ENCODE measurements around the gene EPHA2.
"Not testable (repeated sequence)": the region's sequence is repeated elsewhere in the genome, so short reads cannot be mapped to it uniquely, and the experiment has no call there.

EPHA2 gene

GRCh38 chr1:16111771-16112595, 43.9 kb downstream of the EPHA2 start:
- H3K27me3 ChIP-seq (ENCODE audit: control insufficient read depth, insufficient read depth, low read length, poor library complexity, severe bottlenecking), result no peaks in the 10 kb centered on the region
- no peaks in the 10 kb centered on the region for H3K36me3 ChIP-seq (ENCODE audit: control insufficient read depth, insufficient read depth, low read length)
- H3K4me3 ChIP-seq (ENCODE audit: insufficient read depth, low read depth, low read length), result no peak overlapping the region
- H3K27ac ChIP-seq (ENCODE audit: insufficient read depth, low read depth, low read length, poor library complexity, severe bottlenecking), result no peak overlapping the region
- H3K4me1 ChIP-seq (ENCODE audit: control insufficient read depth, insufficient read depth, low read length), result peaks cover 46% of the 10 kb centered on the region
- WGBS, 2 experiments, result 73 to 74% methylated on average over 15 of the region's 15 CpGs
- no peaks in the 10 kb centered on the region for H3K9me3 ChIP-seq (ENCODE audit: control insufficient read depth, low read length)

DNA sequence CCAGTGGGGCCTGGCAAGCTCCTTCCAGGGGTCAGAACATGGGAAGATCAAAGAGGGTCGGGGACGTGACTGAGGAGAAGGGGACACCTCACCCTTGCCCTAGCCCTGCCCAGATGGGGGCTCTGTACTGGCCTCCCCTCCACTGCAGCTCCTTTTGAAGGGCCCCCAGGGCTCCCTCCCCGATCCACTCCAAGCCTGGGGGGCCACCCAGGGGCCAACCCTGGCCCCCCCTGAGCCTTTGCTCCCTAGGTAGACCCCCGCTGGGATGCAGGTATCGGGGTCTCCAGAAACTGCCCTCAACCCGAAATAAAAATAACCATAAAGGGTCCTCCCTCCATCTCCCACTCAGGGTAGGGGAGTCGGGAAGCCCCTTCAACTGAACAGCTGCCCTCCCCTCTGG, 45.0 kb downstream of the EPHA2 start:
- WGBS, 2 experiments, result 93 to 94% methylated on average over 7 of the region's 7 CpGs
- Histone ChIP-seq H3K9me3 (ENCODE audit: control insufficient read depth, low read length) (no peaks in the 10 kb centered on the region), H3K4me1 (ENCODE audit: control insufficient read depth, insufficient read depth, low read length) (peaks cover 36% of the 10 kb centered on the region), H3K4me3 (ENCODE audit: insufficient read depth, low read depth, low read length) (no peak overlapping the region), H3K27ac (ENCODE audit: insufficient read depth, low read depth, low read length, poor library complexity, severe bottlenecking) (no peak overlapping the region), H3K36me3 (ENCODE audit: control insufficient read depth, insufficient read depth, low read length) (no peaks in the 10 kb centered on the region), H3K27me3 (ENCODE audit: control insufficient read depth, insufficient read depth, low read length, poor library complexity, severe bottlenecking) (no peaks in the 10 kb centered on the region)

DNA sequence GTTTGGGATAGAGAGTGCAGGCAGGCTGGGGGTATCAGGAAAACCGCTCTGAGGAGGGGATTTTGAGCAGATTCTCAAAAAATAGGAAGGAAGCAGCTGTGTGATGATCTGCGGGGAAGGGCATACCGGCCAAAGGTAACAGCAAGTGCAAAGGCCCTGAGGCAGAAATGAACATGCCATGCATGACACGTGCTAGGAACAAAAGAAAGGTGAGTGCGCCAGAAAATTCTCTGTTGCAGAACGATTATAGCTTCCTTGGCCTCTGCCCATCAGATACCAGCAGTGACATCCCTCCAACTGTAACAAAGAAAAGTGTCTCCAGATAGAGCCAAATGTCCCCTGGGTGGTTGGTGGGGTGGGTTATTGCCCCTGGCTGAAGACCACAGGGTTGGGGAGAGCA, 45.4 kb downstream of the EPHA2 start:
- WGBS, 2 experiments, result 96 to 97% methylated on average over 6 of the region's 6 CpGs
- no peak overlapping the region for H3K27ac ChIP-seq (ENCODE audit: insufficient read depth, low read depth, low read length, poor library complexity, severe bottlenecking)
- no peaks in the 10 kb centered on the region for H3K9me3 ChIP-seq (ENCODE audit: control insufficient read depth, low read length)
- no peak overlapping the region for H3K4me3 ChIP-seq (ENCODE audit: insufficient read depth, low read depth, low read length)
- no peaks in the 10 kb centered on the region for H3K27me3 ChIP-seq (ENCODE audit: control insufficient read depth, insufficient read depth, low read length, poor library complexity, severe bottlenecking)
- H3K36me3 ChIP-seq (ENCODE audit: control insufficient read depth, insufficient read depth, low read length), result no peaks in the 10 kb centered on the region
- H3K4me1 ChIP-seq (ENCODE audit: control insufficient read depth, insufficient read depth, low read length), result peaks cover 32% of the 10 kb centered on the region

GRCh38 chr1:16109571-16109970, 46.3 kb downstream of the EPHA2 start:
- Histone ChIP-seq H3K27me3 (ENCODE audit: control insufficient read depth, insufficient read depth, low read length, poor library complexity, severe bottlenecking) (no peaks in the 10 kb centered on the region), H3K27ac (ENCODE audit: insufficient read depth, low read depth, low read length, poor library complexity, severe bottlenecking) (no peak overlapping the region), H3K4me3 (ENCODE audit: insufficient read depth, low read depth, low read length) (no peak overlapping the region), H3K4me1 (ENCODE audit: control insufficient read depth, insufficient read depth, low read length) (peaks cover 23% of the 10 kb centered on the region), H3K9me3 (ENCODE audit: control insufficient read depth, low read length) (no peaks in the 10 kb centered on the region), H3K36me3 (ENCODE audit: control insufficient read depth, insufficient read depth, low read length) (no peaks in the 10 kb centered on the region)
- 73 to 100% methylated on average over 1 of the region's 1 CpG for whole genome bisulfite sequencing, 2 experiments

DNA sequence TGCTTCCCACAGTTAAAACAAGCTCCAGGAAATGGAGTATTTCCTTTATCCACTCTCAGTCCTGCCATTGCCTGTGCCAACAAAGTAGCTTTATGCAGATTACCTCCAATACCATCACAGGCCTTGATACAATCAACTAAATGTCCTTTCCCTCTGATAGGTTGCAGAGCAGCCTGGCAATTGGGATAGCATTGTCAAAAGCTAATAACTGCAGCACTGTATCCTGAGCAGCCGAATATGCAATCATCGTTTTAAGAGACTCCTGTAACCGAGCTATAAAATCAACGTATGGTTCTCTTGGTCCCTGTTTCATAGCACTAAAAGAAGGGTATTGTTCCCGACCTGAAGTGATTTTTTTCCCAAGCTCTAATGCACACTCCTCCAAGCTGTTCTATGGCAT, 48.8 kb downstream of the EPHA2 start:
- WGBS, 2 experiments, result 96 to 97% methylated on average over 5 of the region's 5 CpGs

GRCh38 chr1:16101623-16102022, 54.2 kb downstream of the EPHA2 start:
- H3K36me3 ChIP-seq (ENCODE audit: control insufficient read depth, insufficient read depth, low read length), result no peaks in the 10 kb centered on the region
- no peak overlapping the region for H3K4me3 ChIP-seq (ENCODE audit: insufficient read depth, low read depth, low read length)
- no peak overlapping the region for H3K27ac ChIP-seq (ENCODE audit: insufficient read depth, low read depth, low read length, poor library complexity, severe bottlenecking)
- H3K27me3 ChIP-seq (ENCODE audit: control insufficient read depth, insufficient read depth, low read length, poor library complexity, severe bottlenecking), result no peaks in the 10 kb centered on the region
- no peaks in the 10 kb centered on the region for H3K9me3 ChIP-seq (ENCODE audit: control insufficient read depth, low read length)
- 93 to 95% methylated on average over 9 of the region's 9 CpGs for WGBS, 2 experiments
- H3K4me1 ChIP-seq (ENCODE audit: control insufficient read depth, insufficient read depth, low read length), result peaks cover 4% of the 10 kb centered on the region

More for the DNA sequence above, 48.8 kb downstream of the EPHA2 start:
- H3K4me3 ChIP-seq (ENCODE audit: insufficient read depth, low read depth, low read length); H3K4me1 ChIP-seq (ENCODE audit: control insufficient read depth, insufficient read depth, low read length); H3K9me3 ChIP-seq (ENCODE audit: control insufficient read depth, low read length); H3K27me3 ChIP-seq (ENCODE audit: control insufficient read depth, insufficient read depth, low read length, poor library complexity, severe bottlenecking); H3K36me3 ChIP-seq (ENCODE audit: control insufficient read depth, insufficient read depth, low read length); H3K27ac ChIP-seq (ENCODE audit: insufficient read depth, low read depth, low read length, poor library complexity, severe bottlenecking): not testable (repeated sequence)

DNA sequence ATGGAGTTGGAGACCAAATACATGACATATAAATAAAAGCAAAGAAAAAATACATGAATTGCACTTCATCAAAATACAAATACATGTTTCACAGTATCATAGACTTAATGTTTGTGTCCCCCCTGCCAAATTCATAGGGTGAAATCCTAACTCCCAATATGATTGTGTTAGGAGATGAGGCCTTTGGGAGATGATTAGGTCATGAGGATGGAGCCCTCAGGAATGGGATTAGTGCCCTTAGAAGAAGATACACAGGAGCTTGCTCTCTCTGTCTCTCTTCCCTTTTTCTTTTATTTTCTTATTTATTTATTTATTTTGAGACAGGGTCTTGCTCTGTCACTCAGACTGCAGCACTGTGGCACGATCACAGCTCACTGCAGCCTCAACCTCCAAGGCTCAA, 56.5 kb downstream of the EPHA2 start:
- no peak overlapping the region for H3K4me3 ChIP-seq (ENCODE audit: insufficient read depth, low read depth, low read length)
- no peaks in the 10 kb centered on the region for H3K36me3 ChIP-seq (ENCODE audit: control insufficient read depth, insufficient read depth, low read length)
- 89 to 93% methylated on average over 1 of the region's 1 CpG for WGBS, 2 experiments
- H3K27me3 ChIP-seq (ENCODE audit: control insufficient read depth, insufficient read depth, low read length, poor library complexity, severe bottlenecking), result no peaks in the 10 kb centered on the region
- no peaks in the 10 kb centered on the region for H3K9me3 ChIP-seq (ENCODE audit: control insufficient read depth, low read length)
- H3K27ac ChIP-seq (ENCODE audit: insufficient read depth, low read depth, low read length, poor library complexity, severe bottlenecking), result no peak overlapping the region
- H3K4me1 ChIP-seq (ENCODE audit: control insufficient read depth, insufficient read depth, low read length), result peaks cover 4% of the 10 kb centered on the region

GRCh38 chr1:16095447-16095846, 60.4 kb downstream of the EPHA2 start:
- 91 to 95% methylated on average over 9 of the region's 9 CpGs for WGBS, 2 experiments
- no peaks in the 10 kb centered on the region for H3K9me3 ChIP-seq (ENCODE audit: control insufficient read depth, low read length)
- no peak overlapping the region for H3K4me3 ChIP-seq (ENCODE audit: insufficient read depth, low read depth, low read length)
- H3K27me3 ChIP-seq (ENCODE audit: control insufficient read depth, insufficient read depth, low read length, poor library complexity, severe bottlenecking), result no peaks in the 10 kb centered on the region
- H3K36me3 ChIP-seq (ENCODE audit: control insufficient read depth, insufficient read depth, low read length), result no peaks in the 10 kb centered on the region
- peaks cover 15% of the 10 kb centered on the region for H3K4me1 ChIP-seq (ENCODE audit: control insufficient read depth, insufficient read depth, low read length)
- no peak overlapping the region for H3K27ac ChIP-seq (ENCODE audit: insufficient read depth, low read depth, low read length, poor library complexity, severe bottlenecking)

- H3K4me1 ChIP-seq (ENCODE audit: control insufficient read depth, insufficient read depth, low read length), result peaks cover 15% of the 10 kb centered on the region
- no peaks in the 10 kb centered on the region for H3K27me3 ChIP-seq (ENCODE audit: control insufficient read depth, insufficient read depth, low read length, poor library complexity, severe bottlenecking)
- no peak overlapping the region for H3K4me3 ChIP-seq (ENCODE audit: insufficient read depth, low read depth, low read length)
- 92 to 95% methylated on average over 20 to 21 of the region's 21 CpGs for WGBS, 2 experiments
- H3K36me3 ChIP-seq (ENCODE audit: control insufficient read depth, insufficient read depth, low read length), result no peaks in the 10 kb centered on the region
- no peak overlapping the region for H3K27ac ChIP-seq (ENCODE audit: insufficient read depth, low read depth, low read length, poor library complexity, severe bottlenecking)
- no peaks in the 10 kb centered on the region for H3K9me3 ChIP-seq (ENCODE audit: control insufficient read depth, low read length)
Observed at GRCh38 chr1:16094453-16095158, 61.3 kb downstream of the EPHA2 start.

DNA sequence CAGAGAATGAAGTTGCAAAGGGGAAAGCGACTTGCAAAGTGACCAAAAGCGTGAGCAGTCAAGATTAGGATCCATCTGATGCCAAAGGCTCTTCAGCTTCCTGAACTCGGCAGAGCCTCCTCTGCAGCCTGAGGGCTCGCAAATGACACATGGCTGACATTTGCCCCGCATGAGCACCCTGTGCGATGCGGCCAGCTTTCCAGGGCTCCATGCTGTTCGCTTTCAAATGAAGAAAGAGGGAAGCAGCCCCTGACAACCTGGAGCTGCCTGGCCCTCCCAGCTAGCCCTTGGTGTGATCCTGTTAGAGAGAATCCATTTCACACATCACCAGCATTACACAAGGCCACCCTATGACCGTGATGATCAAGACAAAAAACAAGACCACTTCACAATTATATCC, 62.3 kb downstream of the EPHA2 start:
- Histone ChIP-seq H3K27me3 (ENCODE audit: control insufficient read depth, insufficient read depth, low read length, poor library complexity, severe bottlenecking) (no peaks in the 10 kb centered on the region), H3K27ac (ENCODE audit: insufficient read depth, low read depth, low read length, poor library complexity, severe bottlenecking) (no peak overlapping the region), H3K36me3 (ENCODE audit: control insufficient read depth, insufficient read depth, low read length) (no peaks in the 10 kb centered on the region), H3K9me3 (ENCODE audit: control insufficient read depth, low read length) (no peaks in the 10 kb centered on the region), H3K4me1 (ENCODE audit: control insufficient read depth, insufficient read depth, low read length) (peaks cover 18% of the 10 kb centered on the region), H3K4me3 (ENCODE audit: insufficient read depth, low read depth, low read length) (no peak overlapping the region)
- WGBS, 2 experiments, result 53 to 59% methylated on average over 9 of the region's 9 CpGs

Measured in ectodermal cell (in vitro differentiated cells).